Measurements from ENCODE around the gene AMTN. TPM values are rescaled to one million over a fixed set of nuclear protein-coding genes. Genes with fewer than 3 reads are reported as not detected.

The AMTN gene
- total RNA-seq (2022; extraction: Qiagen RNA extraction; ENCODE audit: low read depth), result 0.13 TPM in 1 of 5 replicates, not detected in the others

DNA sequence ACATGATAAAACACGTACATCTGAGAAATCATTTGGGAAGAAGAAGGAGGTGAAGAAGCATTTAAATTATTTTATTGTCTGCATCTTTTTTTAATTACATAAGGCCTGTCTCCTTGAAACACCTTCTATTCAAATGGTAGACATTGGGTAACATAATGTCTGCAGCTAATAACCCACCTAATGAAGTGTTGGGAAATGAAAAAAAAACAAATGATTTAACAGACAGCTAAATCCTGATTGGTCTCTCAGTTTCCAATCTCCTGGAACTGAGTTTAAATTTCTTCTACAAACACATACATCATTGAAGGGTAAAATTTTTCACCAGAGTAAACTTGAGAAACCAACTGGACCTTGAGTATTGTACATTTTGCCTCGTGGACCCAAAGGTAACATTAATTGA is at the start of gene AMTN:
Gene AMTN (plus strand): TSS at position 301 of the 400 bp plus-strand sequence. CDS start 209 bp downstream, outside the sequence.

GRCh38 chr4:70471897-70472296 is 46.5 kb upstream of the AMTN start, which contains the start of gene MUC7:
Gene MUC7 (plus strand): TSS chr4:70472197. CDS start chr4:70474022, 1,825 bp downstream.

Other genes starting within 250 kb of the AMTN start
- gene CABS1, start 183.6 kb upstream of the AMTN start, total RNA-seq (2022; extraction: Qiagen RNA extraction; ENCODE audit: low read depth), result not detected in 5 replicates
- gene SMR3A, start 157.8 kb upstream of the AMTN start, total RNA-seq (2022; extraction: Qiagen RNA extraction; ENCODE audit: low read depth), result not detected in 5 replicates
- not detected in 5 replicates for gene SMR3B, start 135.4 kb upstream of the AMTN start, total RNA-seq (2022; extraction: Qiagen RNA extraction; ENCODE audit: low read depth)
- gene OPRPN, start 120.6 kb upstream of the AMTN start, total RNA-seq (2022; extraction: Qiagen RNA extraction; ENCODE audit: low read depth), result not detected in 5 replicates
- not detected in 5 replicates for gene MUC7, start 46.4 kb upstream of the AMTN start, total RNA-seq (2022; extraction: Qiagen RNA extraction; ENCODE audit: low read depth)
- not detected in 5 replicates for gene AMBN, start 73.7 kb downstream of the AMTN start, total RNA-seq (2022; extraction: Qiagen RNA extraction; ENCODE audit: low read depth)
- not detected in 5 replicates for gene ENAM, start 110.2 kb downstream of the AMTN start, total RNA-seq (2022; extraction: Qiagen RNA extraction; ENCODE audit: low read depth)
- 0.45 to 1.4 TPM in 2 of 5 replicates, not detected in the others for gene JCHAIN, start 147.9 kb downstream of the AMTN start, total RNA-seq (2022; extraction: Qiagen RNA extraction; ENCODE audit: low read depth)
- 34.9 to 47.9 TPM (median 37.4 TPM) in 5 replicates for gene UTP3, start 170.0 kb downstream of the AMTN start, total RNA-seq (2022; extraction: Qiagen RNA extraction; ENCODE audit: low read depth)
- gene RUFY3, start 203.4 kb downstream of the AMTN start, total RNA-seq (2022; extraction: Qiagen RNA extraction; ENCODE audit: low read depth), result 5.7 to 8.4 TPM (median 7.4 TPM) in 5 replicates